Lower leg skin (tissue), 4 donors: Measurements from ENCODE around the gene SLPI. TPM values are rescaled to one million over a fixed set of nuclear protein-coding genes. Genes with fewer than 3 reads are reported as not detected.

Experiments used
- DNase-seq, 2 donors: peaks; one replicate each; pipeline ENCODE4 v3.0.0-alpha.2; 2019; ENCODE audit warnings: low spot score in 2 of 2
- H3K4me3 ChIP-seq: fragments of 200-600 bp; sonication (generic); 2 replicates; pipeline ENCODE4 v1.5.1; 2017; ENCODE audit warnings: mild to moderate bottlenecking, low read depth; ENCODE audit not compliant: poor library complexity, severe bottlenecking
- CTCF ChIP-seq, 3 donors: fragments of 450-650 bp; IDR thresholded peaks; one replicate each; pipeline ENCODE4 v1.5.1; 2016; ENCODE audit warnings: antibody characterized with exemption in 3 of 3, mild to moderate bottlenecking in 3 of 3, moderate library complexity in 2 of 3
- POLR2A ChIP-seq, 2 donors: fragments of 450-650 bp; IDR thresholded peaks; one replicate each; pipeline ENCODE4 v1.6.1; 2016 to 2017; ENCODE audit warnings: antibody characterized with exemption in 2 of 2, mild to moderate bottlenecking in 1 of 2, moderate library complexity in 1 of 2
- WGBS, 2 donors: methylation state at CpG; one replicate each; pipeline ENCODE4 v1.1.5; 2018; 5-methylcytosine and 5-hydroxymethylcytosine counted together
- intact Hi-C: fragments of 100-400 bp; cut with DNase I; formaldehyde crosslinking; loops from one replicate; pipeline ENCODE4 v1.15.0; 2023; ENCODE audit warnings: low total_unique reads
- total RNA-seq, 4 donors: library from RNA; depleted of rRNA; stranded (reverse); fragments of >200 nt; gene quantifications; one replicate each; pipeline ENCODE4 v1.1.0, GENCODE V29; 2016

SLPI gene
- 100 to 1,000 TPM; 206 to 584 (median 292) TPM for total RNA-seq

GRCh38 chr20:45254383-45255262, at the start of gene SLPI:
Gene SLPI, minus strand, starts transcription at chr20:45254564. Its CDS starts 21 bp downstream, at chr20:45254543.
- WGBS, 2 donors = 21 to 25% methylated on average over 7 of the region's 7 CpGs
- intact Hi-C loops = no loop called here
- no peak within 1 kb of the TSS for H3K4me3 ChIP-seq
- peak in 1 of 2 donors; percentile 60 for DNase-seq
- TF ChIP-seq CTCF (IDR thresholded peaks at IDR 0.05) = no peak
- TF ChIP-seq POLR2A (IDR thresholded peaks at IDR 0.05) = no peak

GRCh38 chr20:45303586-45304463, 49.5 kb upstream of the SLPI start:
- WGBS, 2 donors = 81 to 86% methylated on average over 46 of the region's 47 CpGs
- intact Hi-C loops = no loop called here
- H3K4me3 ChIP-seq = no peak overlapping the region
- TF ChIP-seq POLR2A (IDR thresholded peaks at IDR 0.05) (no peak), CTCF (IDR thresholded peaks at IDR 0.05) (no peak)
- DNase-seq = no peak

DNA sequence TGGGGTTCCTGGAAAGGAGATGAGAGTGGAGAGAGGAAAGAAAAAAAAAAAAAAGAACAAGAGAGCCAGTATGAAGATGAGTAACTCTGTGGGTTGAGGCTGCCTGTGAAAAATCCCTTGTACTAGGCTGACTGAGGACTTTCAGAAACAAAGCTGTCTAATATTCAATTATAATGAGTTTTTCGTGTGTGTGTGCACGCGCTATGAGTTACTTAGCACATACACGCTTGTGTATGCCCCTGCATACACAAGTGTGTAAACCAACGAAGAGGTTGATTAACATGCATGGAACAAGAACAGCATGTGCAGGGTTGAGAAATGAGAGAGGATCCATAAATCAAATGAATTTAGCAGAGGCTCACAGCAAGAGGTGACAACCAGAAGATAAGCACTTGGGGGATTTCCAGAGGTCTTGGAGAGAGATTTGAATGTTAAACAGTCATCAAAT, 47.5 kb upstream of the SLPI start:
- 74 to 85% methylated on average over 5 of the region's 5 CpGs for WGBS, 2 donors
- DNase-seq = no peak
- no peak for TF ChIP-seq CTCF (IDR thresholded peaks at IDR 0.05)
- TF ChIP-seq POLR2A (IDR thresholded peaks at IDR 0.05) = no peak
- intact Hi-C loops = no loop called here
- H3K4me3 ChIP-seq = no peak overlapping the region

DNA sequence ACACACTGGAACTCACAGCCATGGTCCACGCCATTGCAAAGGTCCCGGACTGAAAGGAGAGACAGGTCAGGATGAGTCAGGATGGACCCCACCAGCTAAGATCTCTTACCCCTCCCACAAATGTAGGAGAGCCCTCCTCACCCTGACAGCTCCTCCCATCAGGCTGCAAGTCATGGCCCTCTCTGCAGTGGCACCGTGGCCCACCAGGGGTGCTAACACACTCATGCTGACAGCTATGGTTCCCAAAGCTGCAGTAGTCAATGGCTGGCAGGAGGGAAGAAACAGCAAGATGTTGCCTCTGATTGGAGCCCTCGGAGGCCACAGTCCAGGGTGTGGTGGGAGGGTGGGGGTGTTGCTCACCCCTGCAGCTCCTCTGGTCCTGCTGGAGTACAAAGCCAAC, 46.6 kb upstream of the SLPI start:
- peak in 1 of 2 donors; percentile 76 for DNase-seq
- intact Hi-C loops = no loop called here
- no peak for TF ChIP-seq CTCF (IDR thresholded peaks at IDR 0.05)
- TF ChIP-seq POLR2A (IDR thresholded peaks at IDR 0.05) = no peak
- no peak overlapping the region for H3K4me3 ChIP-seq
- 50 to 72% methylated on average over 3 to 4 of the region's 4 CpGs for WGBS, 2 donors

DNA sequence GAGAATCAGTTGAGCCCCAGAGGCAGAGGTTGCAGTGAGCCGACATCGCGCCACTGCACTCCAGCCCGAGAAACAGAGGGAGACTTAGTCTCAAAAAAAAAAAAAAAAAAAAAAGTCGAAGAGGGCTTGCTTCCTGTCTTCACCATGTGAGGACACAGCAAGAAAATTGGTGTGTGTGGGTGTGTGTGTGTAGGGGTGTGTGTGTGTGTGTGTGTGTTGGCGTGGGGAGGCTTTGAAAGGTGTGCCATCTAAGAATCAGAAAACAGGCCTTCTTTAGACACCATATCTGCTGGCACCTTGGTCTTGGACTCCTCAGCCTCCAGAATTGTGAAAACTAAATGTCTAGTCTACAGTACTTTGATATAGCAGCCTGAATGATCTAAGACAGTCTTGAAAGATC, 45.4 kb upstream of the SLPI start:
- WGBS, 2 donors = 91 to 93% methylated on average over 6 of the region's 6 CpGs
- H3K4me3 ChIP-seq = no peak overlapping the region
- intact Hi-C loops = loop anchor here (10.0 kb wide), 1 partner anchor 285 kb away; no protein-coding TSS in a partner anchor
- TF ChIP-seq POLR2A (IDR thresholded peaks at IDR 0.05) (no peak), CTCF (IDR thresholded peaks at IDR 0.05) (no peak)
- no peak for DNase-seq
